ENCODE measurements around the gene RUBCN. TPM values are rescaled to one million over a fixed set of nuclear protein-coding genes. Genes with fewer than 3 reads are reported as not detected.
A peak's percentile ranks its signal among the peaks of the same experiment; 100 is the strongest.
"Not testable (repeated sequence)": the region's sequence is repeated elsewhere in the genome, so short reads cannot be mapped to it uniquely, and the experiment has no call there.

The RUBCN gene
- total and polyA plus RNA-seq, 2 of the 13 experiments (the other 11 are each of a cell fraction or from before 2014, with no cell fraction given): 5.2 to 8.1 TPM

GRCh38 chr3:197663367-197664140 is 73.2 kb downstream of the RUBCN start:
- intact Hi-C loops (cut with micrococcal nuclease; ENCODE audit: unreplicated experiment); H3K4me3 ChIP-seq (replicated peaks in 1 of 3; ENCODE audit: insufficient read depth in 1 of 3, low read depth in 2 of 3, low read length in 3 of 3); H3K27me3 ChIP-seq (ENCODE audit: control insufficient read depth in 1 of 2, insufficient read depth in 2 of 2, low read length in 2 of 2); H3K36me3 ChIP-seq (replicated peaks in 1 of 2; ENCODE audit: control insufficient read depth in 1 of 2, insufficient read depth in 2 of 2, low read length in 2 of 2); in situ Hi-C loops (cut with HindIII; ENCODE audit: extremely low pct_ligation_motif_present, low pct_unique_long_range_greater_than_20kb); H3K9ac ChIP-seq (ENCODE audit: insufficient read depth, low read depth, low read length); H3K79me2 ChIP-seq (ENCODE audit: insufficient read depth, low read length); H3K4me2 ChIP-seq (ENCODE audit: low read depth, low read length); H3K27ac ChIP-seq (ENCODE audit: extremely low read length, insufficient read depth, low read length); H3K9me3 ChIP-seq (ENCODE audit: low read length); CTCF ChIA-PET (ENCODE audit: low intra/inter-chr PET ratio, low total read pairs); FAIRE-seq; H4K20me1 ChIP-seq (ENCODE audit: insufficient read depth, low read length); BruUV-seq (replicated peaks); ATAC-seq; POLR2A ChIA-PET; DNase-seq (ENCODE audit: low spot score); H2AFZ ChIP-seq (ENCODE audit: low read length): not testable (repeated sequence)
- peak; percentile 92 for TF ChIP-seq MNT (IDR thresholded peaks at IDR 0.05)
- 74% methylated on average over 18 of the region's 25 CpGs for WGBS (ENCODE audit: low lambda C conversion rate)
- peaks cover 12% of the 10 kb centered on the region for H3K4me1 ChIP-seq (ENCODE audit: insufficient read depth, low read length)

- intact Hi-C loops (cut with micrococcal nuclease; ENCODE audit: unreplicated experiment): not testable (repeated sequence)
- 79% methylated on average over 6 of the region's 6 CpGs for WGBS (ENCODE audit: low lambda C conversion rate)
Observed at GRCh38 chr3:197662352-197662751, 74.4 kb downstream of the RUBCN start.

GRCh38 chr3:197661874-197662273 is 74.8 kb downstream of the RUBCN start:
- H3K27ac ChIP-seq (ENCODE audit: extremely low read length, insufficient read depth, low read length); FAIRE-seq; H4K20me1 ChIP-seq (ENCODE audit: insufficient read depth, low read length); H3K27me3 ChIP-seq (ENCODE audit: control insufficient read depth in 1 of 2, insufficient read depth in 2 of 2, low read length in 2 of 2); CTCF ChIA-PET (ENCODE audit: low intra/inter-chr PET ratio, low total read pairs); intact Hi-C loops (cut with micrococcal nuclease; ENCODE audit: unreplicated experiment); BruUV-seq (replicated peaks); H3K79me2 ChIP-seq (ENCODE audit: insufficient read depth, low read length); H3K4me2 ChIP-seq (ENCODE audit: low read depth, low read length); H3K36me3 ChIP-seq (replicated peaks in 1 of 2; ENCODE audit: control insufficient read depth in 1 of 2, insufficient read depth in 2 of 2, low read length in 2 of 2); POLR2A ChIA-PET; ATAC-seq; H3K9me3 ChIP-seq (ENCODE audit: low read length); H3K4me3 ChIP-seq (replicated peaks in 1 of 3; ENCODE audit: insufficient read depth in 1 of 3, low read depth in 2 of 3, low read length in 3 of 3); H2AFZ ChIP-seq (ENCODE audit: low read length); in situ Hi-C loops (cut with HindIII; ENCODE audit: extremely low pct_ligation_motif_present, low pct_unique_long_range_greater_than_20kb); H3K4me1 ChIP-seq (ENCODE audit: insufficient read depth, low read length); DNase-seq (ENCODE audit: low spot score); H3K9ac ChIP-seq (ENCODE audit: insufficient read depth, low read depth, low read length): not testable (repeated sequence)
- 64% methylated on average over 10 of the region's 15 CpGs for WGBS (ENCODE audit: low lambda C conversion rate)

More at GRCh38 chr3:197662352-197662751, 74.4 kb downstream of the RUBCN start:
- in situ Hi-C loops (cut with HindIII; ENCODE audit: extremely low pct_ligation_motif_present, low pct_unique_long_range_greater_than_20kb); H3K9me3 ChIP-seq (ENCODE audit: low read length); H3K4me3 ChIP-seq (replicated peaks in 1 of 3; ENCODE audit: insufficient read depth in 1 of 3, low read depth in 2 of 3, low read length in 3 of 3); H3K4me1 ChIP-seq (ENCODE audit: insufficient read depth, low read length); POLR2A ChIA-PET; H3K36me3 ChIP-seq (replicated peaks in 1 of 2; ENCODE audit: control insufficient read depth in 1 of 2, insufficient read depth in 2 of 2, low read length in 2 of 2); BruUV-seq (replicated peaks); H3K27me3 ChIP-seq (ENCODE audit: control insufficient read depth in 1 of 2, insufficient read depth in 2 of 2, low read length in 2 of 2); CTCF ChIA-PET (ENCODE audit: low intra/inter-chr PET ratio, low total read pairs); H2AFZ ChIP-seq (ENCODE audit: low read length); DNase-seq (ENCODE audit: low spot score); H3K79me2 ChIP-seq (ENCODE audit: insufficient read depth, low read length); FAIRE-seq; H3K27ac ChIP-seq (ENCODE audit: extremely low read length, insufficient read depth, low read length); H4K20me1 ChIP-seq (ENCODE audit: insufficient read depth, low read length); ATAC-seq; H3K9ac ChIP-seq (ENCODE audit: insufficient read depth, low read depth, low read length); H3K4me2 ChIP-seq (ENCODE audit: low read depth, low read length): not testable (repeated sequence)
